NCI-H1694 (cell line): ENCODE results near the gene MMP1.

Experiments used
- DNase-seq: peaks from one replicate; lab custom pipeline; 2025; lab: John Stamatoyannopoulos, UW

Gene MMP1

GRCh38 chr11:102806296-102806695 is 8.3 kb upstream of the MMP1 start:
- DNase-seq = no peak

GRCh38 chr11:102802341-102802740 is 4.4 kb upstream of the MMP1 start:
- DNase-seq = no peak

- DNase-seq = no peak
Measured at GRCh38 chr11:102800767-102801166, 2.8 kb upstream of the MMP1 start.

GRCh38 chr11:102799681-102800340 is 1.9 kb upstream of the MMP1 start:
- DNase-seq = no peak

- no peak for DNase-seq
Measured at GRCh38 chr11:102794382-102794781, 3.6 kb downstream of the MMP1 start.

GRCh38 chr11:102793677-102794290 is 4.2 kb downstream of the MMP1 start:
- DNase-seq = no peak

- DNase-seq = no peak
Measured at GRCh38 chr11:102792604-102793003, 5.4 kb downstream of the MMP1 start.

GRCh38 chr11:102791271-102792036 is 6.5 kb downstream of the MMP1 start:
- no peak for DNase-seq

GRCh38 chr11:102788334-102788995 is 9.5 kb downstream of the MMP1 start:
- no peak for DNase-seq

- no peak for DNase-seq
Measured at GRCh38 chr11:102784380-102784779, 13.6 kb downstream of the MMP1 start.

- DNase-seq = no peak
Measured at GRCh38 chr11:102783720-102784119, 14.2 kb downstream of the MMP1 start.

- DNase-seq = no peak
Measured at GRCh38 chr11:102783016-102783415, 14.9 kb downstream of the MMP1 start.

- no peak for DNase-seq
Measured at GRCh38 chr11:102781676-102782075, 16.3 kb downstream of the MMP1 start.

GRCh38 chr11:102780491-102780918 is 17.5 kb downstream of the MMP1 start, which contains the start of gene MMP10:
MMP10 (minus strand) TSS chr11:102780628; CDS start chr11:102780591, 37 bp downstream.
- no peak for DNase-seq

GRCh38 chr11:102776454-102776853 is 21.5 kb downstream of the MMP1 start:
- no peak for DNase-seq

- no peak for DNase-seq
Measured at GRCh38 chr11:102773386-102773785, 24.6 kb downstream of the MMP1 start.

GRCh38 chr11:102771351-102771750 is 26.6 kb downstream of the MMP1 start:
- DNase-seq = no peak

GRCh38 chr11:102770191-102770590 is 27.8 kb downstream of the MMP1 start:
- DNase-seq = no peak

GRCh38 chr11:102767800-102768199 is 30.2 kb downstream of the MMP1 start:
- no peak for DNase-seq

- DNase-seq = no peak
Measured at GRCh38 chr11:102763440-102763839, 34.5 kb downstream of the MMP1 start.

GRCh38 chr11:102762361-102762767 is 35.6 kb downstream of the MMP1 start:
- DNase-seq = no peak

- DNase-seq = no peak
Measured at GRCh38 chr11:102761646-102762238, 36.2 kb downstream of the MMP1 start.
